Peyer's patch (tissue), 4 donors: ENCODE measurements around the gene NRXN3.

Experiments
- CTCF ChIP-seq, 6 experiments: fragments of 450-650 bp in 4 of 6; fragments of 200-600 bp in 2 of 6; sonication (generic) in 1 of 6; IDR thresholded peaks; one replicate each; pipeline ENCODE4 v1.5.1; 2017 to 2019; ENCODE audit warnings: antibody characterized with exemption in 6 of 6, mild to moderate bottlenecking in 3 of 6, moderate library complexity in 1 of 6
- POLR2A ChIP-seq, 2 donors: fragments of 450-650 bp; IDR thresholded peaks; one replicate each; pipeline ENCODE4 v1.5.1; 2017; ENCODE audit warnings: antibody characterized with exemption in 2 of 2, mild to moderate bottlenecking in 2 of 2, moderate library complexity in 2 of 2

- no peak for TF ChIP-seq POLR2A (IDR thresholded peaks at IDR 0.05)
- no peak for TF ChIP-seq CTCF (IDR thresholded peaks at IDR 0.05)
These were observed 1371.9 kb downstream of the NRXN3 start for GRCh38 chr14:79542121-79542520.
